ENCODE measurements around the gene GEMIN4.
"Not testable (repeated sequence)": the region's sequence is repeated elsewhere in the genome, so short reads cannot be mapped to it uniquely, and the experiment has no call there.

GEMIN4 gene

GRCh38 chr17:774313-774584 lies 22.2 kb upstream of the GEMIN4 start:
- DNase-seq = no peak

DNA sequence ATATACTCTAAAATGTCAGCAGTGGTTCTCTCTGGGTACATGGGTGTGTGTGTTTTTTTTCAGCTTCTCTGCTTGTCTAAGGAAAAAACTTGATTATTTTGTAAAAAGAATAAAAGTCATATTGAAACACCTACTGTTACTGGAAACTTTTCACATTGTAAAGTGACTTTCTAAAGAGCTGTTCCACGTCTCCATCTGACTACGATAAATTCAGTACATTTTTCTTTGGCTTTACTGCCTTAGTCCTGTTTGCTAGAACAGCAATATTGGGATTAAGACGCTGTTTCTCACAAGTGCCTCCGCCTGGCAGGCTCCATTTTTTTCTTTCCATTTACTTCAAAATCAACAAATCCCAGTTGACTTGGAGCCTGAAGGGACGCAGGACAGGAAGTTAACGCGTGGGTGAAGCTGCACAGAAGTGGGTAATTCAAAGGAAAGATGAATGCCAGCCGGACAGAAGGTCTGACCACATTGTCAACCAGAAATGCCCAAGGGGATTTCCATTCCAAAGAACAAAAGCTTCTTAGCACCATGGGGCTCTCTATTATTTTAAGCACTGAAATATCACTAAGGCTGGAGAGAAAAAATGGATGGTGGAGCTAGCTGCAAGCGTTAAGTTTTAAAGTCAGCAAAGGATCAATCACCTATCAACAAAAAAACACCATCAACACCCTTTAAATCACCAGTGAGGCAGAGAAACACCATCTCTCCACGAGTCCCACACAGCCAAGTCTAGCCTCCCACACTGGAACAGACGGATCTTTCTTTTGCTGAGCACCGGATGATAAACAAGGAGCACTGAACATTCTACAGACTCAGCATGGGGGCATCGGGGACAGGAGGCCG lies 21.6 kb upstream of the GEMIN4 start:
- DNase-seq = no peak

GRCh38 chr17:773016-773415 lies 21.0 kb upstream of the GEMIN4 start:
- DNase-seq = no peak

GRCh38 chr17:767076-767475 lies 15.0 kb upstream of the GEMIN4 start:
- no peak for DNase-seq

GRCh38 chr17:760371-760770 lies 8.3 kb upstream of the GEMIN4 start:
- no peak for DNase-seq

DNA sequence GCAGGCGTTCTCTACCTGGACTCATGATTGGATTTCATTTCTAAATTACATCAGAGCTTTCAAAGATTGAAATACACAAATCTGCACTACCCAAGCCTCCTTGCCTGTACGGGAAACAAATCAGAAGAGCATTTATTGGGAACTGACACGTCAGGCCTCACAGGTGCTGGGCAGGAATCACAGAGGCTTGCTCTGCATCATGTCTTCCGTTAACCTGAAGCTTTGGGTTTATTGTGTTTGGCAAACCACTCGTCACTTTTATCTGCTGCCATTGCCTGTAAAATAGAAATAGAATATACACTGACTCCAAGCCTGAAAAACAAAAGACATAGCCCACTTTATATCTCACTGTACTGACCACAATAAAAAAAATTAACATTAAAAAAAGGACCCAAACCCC lies 7.9 kb upstream of the GEMIN4 start:
- DNase-seq = no peak

GRCh38 chr17:756010-756567 lies 4.0 kb upstream of the GEMIN4 start:
- not testable (repeated sequence) for DNase-seq

DNA sequence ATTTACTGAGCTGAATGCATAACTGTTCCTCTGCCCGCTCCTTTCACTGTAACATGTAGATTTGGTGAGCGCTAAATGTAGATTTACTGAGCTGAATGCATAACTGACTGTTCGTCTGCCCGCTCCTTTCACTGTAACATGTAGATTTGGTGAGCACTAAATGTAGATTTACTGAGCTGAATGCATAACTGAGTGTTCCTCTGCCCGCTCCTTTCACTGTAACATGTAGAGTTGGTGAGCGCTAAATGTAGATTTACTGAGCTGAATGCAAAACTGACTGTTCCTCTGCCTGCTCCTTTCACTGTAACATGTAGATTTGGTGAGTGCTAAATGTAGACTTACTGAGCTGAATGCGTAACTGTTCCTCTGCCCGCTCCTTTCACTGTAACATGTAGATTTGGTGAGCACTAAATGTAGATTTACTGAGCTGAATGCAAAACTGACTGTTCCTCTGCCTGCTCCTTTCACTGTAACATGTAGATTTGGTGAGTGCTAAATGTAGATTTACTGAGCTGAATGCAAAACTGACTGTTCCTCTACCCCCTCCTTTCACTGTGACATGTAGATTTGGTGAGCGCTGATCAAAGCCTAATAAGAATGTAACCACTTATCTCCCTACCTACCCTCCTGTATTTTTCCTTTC lies 3.4 kb upstream of the GEMIN4 start:
- not testable (repeated sequence) for DNase-seq

- DNase-seq = no peak
Measured at GRCh38 chr17:753418-753817, 1.4 kb upstream of the GEMIN4 start.

GRCh38 chr17:752620-753219 lies 656 bp upstream of the GEMIN4 start:
- peak in 1 of 2 experiments; percentile 12 for DNase-seq

GRCh38 chr17:751269-752001 lies 629 bp downstream of the GEMIN4 start:
- DNase-seq = no peak

DNA sequence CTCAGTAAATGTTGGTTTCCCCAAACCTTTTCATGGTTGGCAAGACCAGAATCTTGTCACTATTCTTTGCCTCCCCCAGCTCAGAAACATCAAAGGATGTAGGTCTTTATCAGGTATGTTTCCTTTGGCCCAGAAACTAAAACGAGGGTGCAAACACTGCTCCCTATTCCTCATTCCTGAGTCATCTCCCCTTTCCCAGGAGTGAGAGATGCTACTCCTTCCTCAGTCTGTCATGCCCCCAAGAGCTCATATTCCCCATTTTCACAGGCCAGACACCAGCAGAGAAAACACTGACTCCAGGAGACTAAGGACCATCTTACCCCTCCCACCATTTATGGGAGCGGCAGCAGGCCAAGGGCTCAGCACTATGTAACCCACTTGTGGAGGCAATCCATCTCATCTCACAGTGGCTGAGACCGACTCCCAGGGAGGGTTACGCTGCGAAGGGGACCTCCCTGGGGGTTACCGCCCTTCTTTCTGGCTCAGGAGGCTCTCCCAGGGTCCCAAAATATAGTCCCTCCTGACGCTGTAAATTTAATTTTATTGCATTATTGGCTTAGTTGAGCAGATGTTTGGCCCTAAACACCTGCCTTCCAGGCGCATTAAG lies 1.5 kb downstream of the GEMIN4 start:
- no peak for DNase-seq

GRCh38 chr17:749359-749758 lies 2.7 kb downstream of the GEMIN4 start:
- not testable (repeated sequence) for DNase-seq

DNA sequence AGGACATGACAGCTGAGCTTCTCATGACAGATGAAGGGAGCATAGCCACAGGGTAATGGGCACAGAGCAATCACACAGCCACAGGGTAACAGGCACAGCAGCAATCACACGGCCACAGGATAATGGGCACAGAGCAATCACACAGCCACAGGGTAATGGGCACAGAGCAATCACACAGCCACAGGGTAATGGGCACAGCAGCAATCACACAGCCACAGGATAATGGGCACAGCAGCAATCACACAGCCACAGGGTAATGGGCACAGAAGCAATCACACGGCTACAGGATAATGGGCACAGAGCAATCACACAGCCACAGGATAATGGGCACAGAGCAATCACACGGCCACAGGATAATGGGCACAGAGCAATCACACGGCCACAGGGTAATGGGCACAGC lies 3.5 kb downstream of the GEMIN4 start:
- DNase-seq = not testable (repeated sequence)

DNA sequence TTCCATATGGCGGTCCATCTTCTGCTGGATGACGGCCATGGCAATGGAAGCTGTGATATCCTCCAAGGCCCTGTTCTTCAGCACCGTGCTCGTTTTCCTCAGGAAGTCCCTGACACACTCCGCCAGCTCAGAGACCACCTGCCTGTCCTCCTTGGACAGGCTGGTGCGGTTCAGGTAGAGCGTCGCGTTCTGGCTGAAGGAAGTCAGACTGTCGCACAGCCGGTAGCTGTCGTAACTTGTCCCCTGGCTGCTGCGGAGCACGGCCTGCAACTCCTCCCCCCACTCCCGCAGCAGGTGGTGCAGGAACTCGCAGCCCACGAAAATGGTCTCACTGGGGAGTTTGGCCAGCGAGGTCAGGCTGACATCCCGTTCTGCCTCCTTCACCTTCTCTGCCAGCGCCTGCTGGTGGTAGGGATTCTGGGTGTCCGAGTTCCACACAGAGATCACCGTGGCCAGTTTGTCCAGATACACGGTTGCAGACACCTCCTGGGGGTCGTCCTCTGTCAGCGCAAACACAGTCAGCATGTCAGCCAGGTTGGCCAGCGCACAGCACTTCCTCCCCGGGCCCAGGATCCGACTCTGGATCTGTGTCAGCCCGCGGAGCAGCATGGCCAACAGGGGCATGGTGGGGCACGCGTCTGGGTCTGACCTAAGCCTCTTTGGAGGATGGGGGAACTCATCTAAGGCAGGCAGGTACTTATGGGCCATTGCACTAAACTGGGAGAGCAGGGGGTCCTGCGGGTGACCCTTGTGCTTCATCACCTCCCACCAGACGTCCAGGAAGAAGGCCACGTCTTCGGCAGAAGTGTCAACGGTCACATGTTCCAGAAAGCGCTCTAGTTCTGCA lies 5.1 kb downstream of the GEMIN4 start:
- no peak for DNase-seq

- no peak for DNase-seq
Measured at GRCh38 chr17:746181-746580, 5.9 kb downstream of the GEMIN4 start.

- no peak for DNase-seq
Measured at GRCh38 chr17:745406-745805, 6.7 kb downstream of the GEMIN4 start.

DNA sequence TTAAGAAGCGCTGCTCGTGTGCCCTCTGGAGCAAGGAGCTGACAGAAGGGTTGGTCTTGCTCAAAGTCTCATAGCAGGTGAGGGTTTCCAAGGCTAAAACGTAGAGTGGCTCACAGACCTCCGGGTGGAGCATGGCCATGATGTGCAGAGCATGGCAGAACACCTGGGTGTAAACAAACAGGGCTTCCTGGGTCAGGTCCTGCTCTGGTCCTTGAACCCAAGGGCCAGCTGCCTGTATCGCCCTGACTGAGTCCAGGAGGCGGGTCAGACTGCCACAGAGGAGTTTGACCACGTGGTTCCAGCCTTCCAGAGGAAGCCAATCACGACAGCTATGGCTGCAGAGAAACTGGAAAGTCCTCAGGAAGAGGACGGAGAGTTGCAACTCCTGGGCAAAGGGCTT lies 7.1 kb downstream of the GEMIN4 start:
- no peak for DNase-seq

GRCh38 chr17:743139-743538 lies 8.9 kb downstream of the GEMIN4 start:
- no peak for DNase-seq

- no peak for DNase-seq
Measured at GRCh38 chr17:742147-742793, 9.8 kb downstream of the GEMIN4 start.
